IMR-90 (cell line): Measurements from ENCODE around the gene CFAP298. TPM values are rescaled to one million over a fixed set of nuclear protein-coding genes. Genes with fewer than 3 reads are reported as not detected.
A peak's percentile ranks its signal among the peaks of the same experiment; 100 is the strongest.

Experiments used
- ATAC-seq: fragments of 200-7000 bp; cut with Tn5 transposase; 2 replicates; pipeline ENCODE4 v1.9.1; 2020; ENCODE audit warnings: low read depth, mild to moderate bottlenecking, moderate library complexity
- BruUV-seq: library from RNA; stranded (reverse); fragments of 400-500 nt; replicated peaks from 2 replicates; lab custom pipeline; 2021; lab: Mats Ljungman, UMichigan
- CTCF ChIA-PET: fragments of 300-600 bp; formaldehyde crosslinking; extraction: SDS; loops from one replicate; lab custom pipeline; 2021; ENCODE audit warnings: antibody characterized with exemption; lab: Yijun Ruan, JAX
- POLR2A ChIA-PET: fragments of 300-600 bp; sonication (Branson Sonifier 250); formaldehyde crosslinking; loops from one replicate; lab custom pipeline; 2022; ENCODE audit warnings: antibody characterized with exemption; ENCODE audit not compliant: unreplicated experiment; lab: Charles Lee
- DNase-seq: peaks from one replicate; pipeline ENCODE4 v3.0.0; 2013
- H2AFZ ChIP-seq: replicated peaks from 2 replicates; pipeline ENCODE3; 2013; ENCODE audit warnings: low read length, mild to moderate bottlenecking; ENCODE audit not compliant: poor library complexity
- H2AK5ac ChIP-seq: 2 replicates; pipeline ENCODE4 v1.6.1; 2013; ENCODE audit warnings: low read depth, low read length, inconsistent platforms
- H2AK9ac ChIP-seq: replicated peaks from 2 replicates; pipeline ENCODE3; 2013; ENCODE audit warnings: mild to moderate bottlenecking, low read depth, low read length, moderate library complexity; ENCODE audit not compliant: poor library complexity
- H2BK120ac ChIP-seq: 2 replicates; pipeline ENCODE4 v1.6.1; 2013; ENCODE audit warnings: low read depth, low read length, inconsistent platforms
- H2BK15ac ChIP-seq: 3 replicates; pipeline ENCODE4 v1.6.1; 2013; ENCODE audit warnings: low read depth, low read length, inconsistent platforms
- H2BK20ac ChIP-seq: 2 replicates; pipeline ENCODE4 v1.6.1; 2013; ENCODE audit warnings: low read depth, mild to moderate bottlenecking, inconsistent platforms, low read length, moderate library complexity
- H2BK5ac ChIP-seq: 2 replicates; pipeline ENCODE4 v1.6.1; 2013; ENCODE audit warnings: mild to moderate bottlenecking, low read depth, low read length, inconsistent platforms; ENCODE audit not compliant: poor library complexity, severe bottlenecking
- H3K14ac ChIP-seq: replicated peaks from 2 replicates; pipeline ENCODE4 v1.6.1; 2013; ENCODE audit warnings: low read depth, low read length, inconsistent platforms
- H3K18ac ChIP-seq: 2 replicates; pipeline ENCODE4 v1.6.1; 2013; ENCODE audit warnings: low read depth, low read length, control low read depth
- H3K23ac ChIP-seq: 2 replicates; pipeline ENCODE4 v1.6.1; 2013; ENCODE audit warnings: low read depth, low read length, inconsistent platforms
- H3K27ac ChIP-seq: 2 replicates; pipeline ENCODE4 v1.5.1; 2013; ENCODE audit warnings: mild to moderate bottlenecking, control low read depth, low read length; ENCODE audit not compliant: insufficient read depth
- H3K27me3 ChIP-seq: 2 replicates; pipeline ENCODE4 v1.6.1; 2013; ENCODE audit warnings: low read length; ENCODE audit not compliant: control insufficient read depth, insufficient read depth
- H3K36me3 ChIP-seq: 2 replicates; pipeline ENCODE4 v1.6.1; 2013; ENCODE audit warnings: low read length, mixed read lengths; ENCODE audit not compliant: control insufficient read depth, insufficient read depth
- H3K4ac ChIP-seq: 2 replicates; pipeline ENCODE4 v1.6.1; 2013; ENCODE audit warnings: low read depth, low read length, inconsistent platforms
- H3K4me1 ChIP-seq: 2 replicates; pipeline ENCODE4 v1.6.1; 2013; ENCODE audit warnings: low read length, mixed read lengths; ENCODE audit not compliant: control insufficient read depth, insufficient read depth
- H3K4me2 ChIP-seq: 2 replicates; pipeline ENCODE4 v1.6.1; 2013; ENCODE audit warnings: low read depth, mild to moderate bottlenecking, control low read depth, low read length, moderate library complexity
- H3K4me3 ChIP-seq: 2 replicates; pipeline ENCODE4 v1.5.1; 2013; ENCODE audit warnings: low read depth, mild to moderate bottlenecking, control low read depth, low read length, moderate library complexity; ENCODE audit not compliant: insufficient read depth
- H3K56ac ChIP-seq: 2 replicates; pipeline ENCODE4 v1.6.1; 2013; ENCODE audit warnings: low read length, inconsistent platforms; ENCODE audit not compliant: insufficient read depth; ENCODE audit errors: extremely low read depth
- H3K79me1 ChIP-seq, 2 experiments: 2 replicates each; pipeline ENCODE4 v1.6.1; 2013; ENCODE audit warnings: low read length in 2 of 2, inconsistent platforms in 1 of 2, low read depth in 1 of 2
- H3K9ac ChIP-seq: 2 replicates; pipeline ENCODE4 v1.6.1; 2013; ENCODE audit warnings: low read depth, low read length, control low read depth
- H3K9me1 ChIP-seq: 2 replicates; pipeline ENCODE4 v1.6.1; 2013; ENCODE audit warnings: low read length, inconsistent platforms; ENCODE audit not compliant: insufficient read depth
- H3K9me3 ChIP-seq: 2 replicates; pipeline ENCODE4 v1.6.1; 2013; ENCODE audit warnings: low read length; ENCODE audit not compliant: control insufficient read depth, insufficient read depth
- H4K20me1 ChIP-seq: 2 replicates; pipeline ENCODE4 v1.6.1; 2013; ENCODE audit warnings: low read length, inconsistent platforms; ENCODE audit not compliant: insufficient read depth
- H4K5ac ChIP-seq: 2 replicates; pipeline ENCODE4 v1.6.1; 2013; ENCODE audit warnings: mild to moderate bottlenecking, low read depth, low read length, control low read depth
- H4K8ac ChIP-seq, 2 experiments: 2 replicates each; pipeline ENCODE4 v1.6.1; 2013; ENCODE audit warnings: low read depth in 2 of 2, low read length in 2 of 2, control low read depth in 1 of 2, inconsistent platforms in 1 of 2
- H4K91ac ChIP-seq: 2 replicates; pipeline ENCODE4 v1.6.1; 2013; ENCODE audit warnings: low read depth, low read length, inconsistent platforms; ENCODE audit not compliant: insufficient read depth
- CEBPB ChIP-seq: IDR thresholded peaks from 2 replicates; pipeline ENCODE4 v1.6.1; 2012; ENCODE audit warnings: low read depth, low read length, improper control_type of control experiment
- CTCF ChIP-seq: conservative IDR thresholded peaks from 2 replicates; pipeline ENCODE4 v1.5.1; 2012; ENCODE audit warnings: mild to moderate bottlenecking, low read depth, low read length, improper control_type of control experiment
- RAD21 ChIP-seq: IDR thresholded peaks from 2 replicates; pipeline ENCODE4 v1.6.1; 2012; ENCODE audit warnings: low read length, improper control_type of control experiment
- SMC3 ChIP-seq: fragments of 150-350 bp; IDR thresholded peaks from 2 replicates; pipeline ENCODE4 v1.6.1; 2016; ENCODE audit warnings: low read depth, mild to moderate bottlenecking, antibody characterized with exemption, low read length, moderate library complexity
- WGBS, 2 experiments: methylation state at CpG; one replicate each; pipeline versions ENCODE4 v1.1.5 to v1.1.7; 2013; ENCODE audit warnings: missing lambda C conversion rate in 2 of 2; ENCODE audit not compliant: insufficient read length in 1 of 2; ENCODE audit errors: extremely low coverage in 2 of 2; 5-methylcytosine and 5-hydroxymethylcytosine counted together
- dilution Hi-C: fragments of 300-500 bp; cut with HindIII; formaldehyde crosslinking; loops from one replicate; pipeline ENCODE4 v1.14.3; 2018; ENCODE audit warnings: low sequenced_read_pairs; ENCODE audit not compliant: unreplicated experiment
- in situ Hi-C: fragments of 300-500 bp; cut with MboI; formaldehyde crosslinking; loops from 3 replicates; pipeline ENCODE4 v1.14.3; 2019; ENCODE audit warnings: low sequenced_read_pairs, inconsistent platforms, mixed read lengths
- intact Hi-C: fragments of 100-400 bp; cut with micrococcal nuclease; formaldehyde crosslinking; loops from 2 replicates; pipeline ENCODE4 v1.10.0; 2022
- polyA plus RNA-seq, 3 experiments: library from polyadenylated mRNA; depleted of rRNA; stranded (reverse); fragments of >200 nt; gene quantifications; 2 replicates each; pipeline ENCODE4 v1.2.3, GENCODE V29; 2012; ENCODE audit warnings: low replicate concordance in 1 of 3
- total RNA-seq: library from RNA; depleted of rRNA; stranded (reverse); fragments of >200 nt; gene quantifications from 2 replicates; pipeline ENCODE4 v1.2.3, GENCODE V29; 2012

Gene CFAP298
- total and polyA plus RNA-seq, 2 of the 4 experiments (the other 2 are of a cell fraction) = 8.1 to 25.7 TPM

- in situ Hi-C loops (loop anchor here (10.0 kb wide), 1 partner anchor 171 kb away; no protein-coding TSS in a partner anchor), intact Hi-C loops (loop anchor here (1.0 to 10.0 kb wide), 3 partner anchors 74 to 331 kb away; partner anchors contain the start of gene SYNJ1), dilution Hi-C loops (no loop called here)
- Histone ChIP-seq H2BK120ac (no peak overlapping the region), H2AK5ac (no peak overlapping the region), H4K20me1 (no peaks in the 10 kb centered on the region), H3K79me1 (no peaks in the 10 kb centered on the region), H4K5ac (no peak overlapping the region), H3K27ac (no peak overlapping the region), H3K9ac (no peak overlapping the region), H2AK9ac (no peak overlapping the region), H3K27me3 (no peaks in the 10 kb centered on the region), H3K9me3 (no peaks in the 10 kb centered on the region), H4K8ac (no peak overlapping the region), H2BK15ac (no peak overlapping the region), H3K4me2 (no peak overlapping the region), H2AFZ (no peak overlapping the region), H3K4ac (no peak overlapping the region), H3K4me3 (no peak overlapping the region), H3K56ac (no peak overlapping the region), H2BK20ac (no peak overlapping the region), H3K14ac (no peak overlapping the region), H3K9me1 (no peaks in the 10 kb centered on the region), H2BK5ac (no peak overlapping the region), H3K23ac (no peak overlapping the region), H4K91ac (no peak overlapping the region), H3K36me3 (peaks cover 8% of the 10 kb centered on the region; the same call in 1 of the 2 replicates), H3K18ac (no peak overlapping the region), H3K4me1 (no peaks in the 10 kb centered on the region)
- ATAC-seq (peak; percentile 35; the same call in 1 of the 2 replicates), DNase-seq (peak; percentile 10)
- CTCF ChIA-PET = interaction anchor here (0.6 kb wide), 1 partner anchor 213 kb away, joined by 3 read pairs; no protein-coding TSS in a partner anchor
- no TSS peak for BruUV-seq
- TF ChIP-seq RAD21 = peak; percentile 60
- peak; percentile 53 for TF ChIP-seq CTCF
- TF ChIP-seq CEBPB = no peak
- TF ChIP-seq SMC3 = peak; percentile 27; the same call in 1 of the 2 replicates
- POLR2A ChIA-PET = no interaction called here
- no CpG with 5 or more reads among the region's 2 CpGs for WGBS, 2 experiments
Observed at GRCh38 chr21:32653326-32653901, 41.2 kb upstream of the CFAP298 start.
